Measurements from ENCODE around the gene LRRC26. TPM values are rescaled to one million over a fixed set of nuclear protein-coding genes. Genes with fewer than 3 reads are reported as not detected.

Gene LRRC26
- total RNA-seq, 6 experiments from 2014 or later, result 0.17 to 0.18 TPM; not detected in 4

GRCh38 chr9:137163805-137164204, 6.0 kb downstream of the LRRC26 start:
- no peak for DNase-seq
- peaks cover 0 to 18% (median 0%) of the 10 kb centered on the region in 4 donors for H3K4me1 ChIP-seq
- TF ChIP-seq POLR2A (IDR thresholded peaks at IDR 0.05) (no peak), CTCF (IDR thresholded peaks at IDR 0.05) (no peak)
- H3K36me3 ChIP-seq, result no peaks in the 10 kb centered on the region
- H3K27ac ChIP-seq, result no peak overlapping the region
- intact Hi-C loops (cut with DNase I), result loop anchor here in 1 of 2 donors (10.0 kb wide), 1 partner anchor 611 kb away; no protein-coding TSS in a partner anchor
- WGBS (ENCODE audit: insufficient coverage, low coverage, low lambda C conversion rate, missing lambda C conversion rate), result no CpG with 5 or more reads among the region's 22 CpGs
- H3K27me3 ChIP-seq, result peaks cover 6 to 57% of the 10 kb centered on the region in 2 donors
- no peaks in the 10 kb centered on the region for H3K9me3 ChIP-seq
- ATAC-seq, result no peak
- no peak overlapping the region for H3K4me3 ChIP-seq

DNA sequence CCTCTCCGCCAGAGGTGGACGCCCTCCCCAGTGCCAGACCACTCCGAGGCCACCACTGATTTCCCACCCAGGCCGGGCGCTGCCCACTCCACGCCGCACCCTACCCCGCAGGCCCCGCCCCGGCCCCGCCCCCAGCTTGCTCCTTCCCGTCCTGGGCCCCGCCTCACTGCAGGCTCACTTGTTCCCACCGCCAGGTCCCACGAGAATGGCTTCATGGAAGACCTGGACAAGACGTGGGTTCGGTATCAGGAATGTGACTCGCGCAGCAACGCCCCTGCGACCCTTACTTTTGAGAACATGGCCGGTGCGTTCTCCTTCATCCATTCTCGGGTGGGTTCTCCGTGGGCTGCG, 6.5 kb downstream of the LRRC26 start:
- intact Hi-C loops (cut with DNase I), result loop anchor here in 1 of 2 donors (10.0 kb wide), 1 partner anchor 611 kb away; no protein-coding TSS in a partner anchor
- TF ChIP-seq CTCF (IDR thresholded peaks at IDR 0.05), result no peak
- TF ChIP-seq POLR2A (IDR thresholded peaks at IDR 0.05), result no peak

DNA sequence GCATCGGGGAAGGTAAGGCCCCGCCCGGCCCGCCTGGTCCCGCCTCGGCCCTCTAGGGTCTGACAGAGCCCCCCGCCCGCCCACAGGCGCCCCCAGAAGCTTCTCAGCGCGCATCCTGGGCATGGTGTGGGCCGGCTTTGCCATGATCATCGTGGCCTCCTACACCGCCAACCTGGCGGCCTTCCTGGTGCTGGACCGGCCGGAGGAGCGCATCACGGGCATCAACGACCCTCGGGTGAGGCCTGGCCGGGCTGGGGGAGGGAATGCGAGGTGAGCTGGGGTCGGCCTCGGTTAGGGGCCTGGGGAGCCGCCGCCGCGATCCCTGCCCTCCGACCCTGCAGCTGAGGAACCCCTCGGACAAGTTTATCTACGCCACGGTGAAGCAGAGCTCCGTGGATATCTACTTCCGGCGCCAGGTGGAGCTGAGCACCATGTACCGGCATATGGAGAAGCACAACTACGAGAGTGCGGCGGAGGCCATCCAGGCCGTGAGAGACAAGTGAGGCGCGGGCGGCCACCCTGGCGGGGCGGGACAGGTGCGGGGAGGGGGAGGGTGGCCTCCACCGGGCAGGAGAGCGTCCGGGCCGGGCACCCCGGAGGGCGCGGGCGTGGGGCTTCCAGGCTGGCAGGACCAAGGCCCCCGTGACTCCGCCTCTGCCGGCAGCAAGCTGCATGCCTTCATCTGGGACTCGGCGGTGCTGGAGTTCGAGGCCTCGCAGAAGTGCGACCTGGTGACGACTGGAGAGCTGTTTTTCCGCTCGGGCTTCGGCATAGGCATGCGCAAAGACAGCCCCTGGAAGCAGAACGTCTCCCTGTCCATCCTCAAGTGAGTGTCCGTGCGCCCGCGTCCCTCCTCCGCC, 7.1 kb downstream of the LRRC26 start:
- H3K4me1 ChIP-seq, result peaks cover 0 to 8% (median 0%) of the 10 kb centered on the region in 4 donors
- DNase-seq, result peak in 1 of 3 donors; percentile 68
- no peak for TF ChIP-seq POLR2A (IDR thresholded peaks at IDR 0.05)
- TF ChIP-seq CTCF (IDR thresholded peaks at IDR 0.05), result peak in 3 of 4 donors; percentile 24 to 39 (median 35)
- no peaks in the 10 kb centered on the region for H3K9me3 ChIP-seq
- intact Hi-C loops (cut with DNase I), result loop anchor here in 1 of 2 donors (10.0 kb wide), 1 partner anchor 612 kb away; no protein-coding TSS in a partner anchor
- WGBS (ENCODE audit: insufficient coverage, low coverage, low lambda C conversion rate, missing lambda C conversion rate), result 0% methylated on average over 4 of the region's 74 CpGs
- no peaks in the 10 kb centered on the region for H3K36me3 ChIP-seq
- H3K27me3 ChIP-seq, result peaks cover 6 to 48% of the 10 kb centered on the region in 2 donors
- peak overlapping the region in 1 of 3 donors; percentile 19 for H3K4me3 ChIP-seq
- no peak overlapping the region for H3K27ac ChIP-seq
- peak; percentile 53 to 79 (median 74) for ATAC-seq

More for the DNA sequence above, 6.5 kb downstream of the LRRC26 start:
- no peak for DNase-seq
- Histone ChIP-seq H3K4me1 (peaks cover 0 to 14% (median 0%) of the 10 kb centered on the region in 4 donors), H3K9me3 (no peaks in the 10 kb centered on the region), H3K4me3 (peak overlapping the region in 1 of 3 donors; percentile 19), H3K27me3 (peaks cover 6 to 53% of the 10 kb centered on the region in 2 donors), H3K36me3 (no peaks in the 10 kb centered on the region), H3K27ac (no peak overlapping the region)
- WGBS (ENCODE audit: insufficient coverage, low coverage, low lambda C conversion rate, missing lambda C conversion rate), result 12% methylated on average over 3 of the region's 26 CpGs
- ATAC-seq, result peak in 1 of 4 donors; percentile 4

DNA sequence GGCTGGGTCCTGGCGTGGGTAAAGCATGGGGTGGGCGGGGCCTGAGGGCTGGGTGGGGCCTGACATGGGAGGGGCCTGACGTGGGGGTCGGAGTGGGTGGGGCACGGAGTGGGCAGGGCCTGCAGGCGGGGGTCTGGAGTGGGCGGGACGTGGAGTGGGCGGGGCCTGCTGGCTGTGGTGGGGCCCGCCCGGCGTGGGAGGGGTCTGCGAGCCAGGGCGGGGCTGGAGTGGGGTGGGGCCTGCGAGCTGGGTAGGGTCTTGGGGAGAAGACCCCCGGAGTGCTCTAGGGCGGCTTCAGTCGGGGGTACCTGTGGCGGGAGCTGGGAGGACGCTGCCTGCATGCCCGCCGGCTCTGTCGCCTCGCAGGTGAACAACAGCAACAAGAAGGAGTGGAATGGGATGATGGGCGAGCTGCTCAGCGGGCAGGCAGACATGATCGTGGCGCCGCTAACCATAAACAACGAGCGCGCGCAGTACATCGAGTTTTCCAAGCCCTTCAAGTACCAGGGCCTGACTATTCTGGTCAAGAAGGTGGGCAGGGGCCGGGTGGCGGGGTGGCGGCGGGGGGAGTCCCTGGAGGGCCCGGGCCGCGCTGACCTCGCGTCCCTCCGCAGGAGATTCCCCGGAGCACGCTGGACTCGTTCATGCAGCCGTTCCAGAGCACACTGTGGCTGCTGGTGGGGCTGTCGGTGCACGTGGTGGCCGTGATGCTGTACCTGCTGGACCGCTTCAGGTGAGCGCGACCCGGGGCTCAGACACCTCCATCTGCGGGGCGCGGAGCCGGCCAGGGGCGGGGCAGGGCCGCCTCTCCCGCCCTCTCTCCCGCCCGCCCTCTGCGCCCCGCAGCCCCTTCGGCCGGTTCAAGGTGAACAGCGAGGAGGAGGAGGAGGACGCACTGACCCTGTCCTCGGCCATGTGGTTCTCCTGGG, 8.0 kb downstream of the LRRC26 start:
- DNase-seq (no peak), ATAC-seq (no peak)
- Histone ChIP-seq H3K27ac (no peak overlapping the region), H3K4me3 (no peak overlapping the region), H3K4me1 (peaks cover 0 to 6% (median 0%) of the 10 kb centered on the region in 4 donors), H3K36me3 (no peaks in the 10 kb centered on the region), H3K9me3 (no peaks in the 10 kb centered on the region), H3K27me3 (peaks cover 6 to 42% of the 10 kb centered on the region in 2 donors)
- TF ChIP-seq POLR2A (IDR thresholded peaks at IDR 0.05) (no peak), CTCF (IDR thresholded peaks at IDR 0.05) (no peak)
- intact Hi-C loops (cut with DNase I), result loop anchor here in 1 of 2 donors (10.0 kb wide), 1 partner anchor 613 kb away; no protein-coding TSS in a partner anchor
- WGBS (ENCODE audit: insufficient coverage, low coverage, low lambda C conversion rate, missing lambda C conversion rate), result 13% methylated on average over 12 of the region's 71 CpGs

Measured in right lobe of liver (tissue), 6 donors.